ENCODE measurements around the gene ARID4B. TPM values are rescaled to one million over a fixed set of nuclear protein-coding genes. Genes with fewer than 3 reads are reported as not detected.

Gene ARID4B
- polyA plus RNA-seq, 1 donor from 2014 or later: 49.3 TPM

DNA sequence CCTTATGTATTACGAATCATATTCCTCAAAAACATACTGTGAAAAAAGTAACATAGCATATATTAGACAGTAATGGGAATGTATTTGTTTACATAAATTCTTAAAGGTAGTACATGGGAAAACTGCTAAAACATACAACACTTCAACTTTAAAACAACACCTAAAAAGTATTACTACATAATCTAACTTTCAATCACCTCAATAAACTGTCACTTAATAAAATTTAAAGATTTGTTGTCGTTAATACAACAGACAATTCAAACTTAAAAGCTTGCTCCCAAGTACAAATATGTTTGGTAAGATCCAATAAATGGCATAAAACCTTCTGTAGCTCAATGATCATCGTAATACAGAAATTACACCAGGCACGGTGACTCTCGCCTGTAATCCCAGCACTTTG lies 3.7 kb downstream of the ARID4B start:
- no peak overlapping the region for H2AFZ ChIP-seq (ENCODE audit: low read depth, low read length)
- H3K4me2 ChIP-seq (ENCODE audit: low read length): no peak overlapping the region
- no peak overlapping the region for H3K9ac ChIP-seq (ENCODE audit: low read length)
- H3F3A ChIP-seq (ENCODE audit: insufficient read depth, low read length, poor library complexity, severe bottlenecking): no peaks in the 10 kb centered on the region
- no peak overlapping the region for H3K27ac ChIP-seq (ENCODE audit: low read length)
- H3K9me2 ChIP-seq (ENCODE audit: insufficient read depth, low read length): no peaks in the 10 kb centered on the region
- no peaks in the 10 kb centered on the region for H3K27me3 ChIP-seq (ENCODE audit: insufficient read depth, low read depth, low read length)
- TF ChIP-seq EP300 (conservative IDR thresholded peaks at IDR 0.05; ENCODE audit: poor library complexity, severe bottlenecking): no peak
- TF ChIP-seq RAD21 (conservative IDR thresholded peaks at IDR 0.05): no peak
- TF ChIP-seq SMC3 (conservative IDR thresholded peaks at IDR 0.05; ENCODE audit: poor library complexity): no peak
- TF ChIP-seq TAF1 (IDR thresholded peaks at IDR 0.05; ENCODE audit: low read depth): no peak
- no peak for TF ChIP-seq POLR2AphosphoS5 (IDR thresholded peaks at IDR 0.05)
- TF ChIP-seq, protein P1, sequence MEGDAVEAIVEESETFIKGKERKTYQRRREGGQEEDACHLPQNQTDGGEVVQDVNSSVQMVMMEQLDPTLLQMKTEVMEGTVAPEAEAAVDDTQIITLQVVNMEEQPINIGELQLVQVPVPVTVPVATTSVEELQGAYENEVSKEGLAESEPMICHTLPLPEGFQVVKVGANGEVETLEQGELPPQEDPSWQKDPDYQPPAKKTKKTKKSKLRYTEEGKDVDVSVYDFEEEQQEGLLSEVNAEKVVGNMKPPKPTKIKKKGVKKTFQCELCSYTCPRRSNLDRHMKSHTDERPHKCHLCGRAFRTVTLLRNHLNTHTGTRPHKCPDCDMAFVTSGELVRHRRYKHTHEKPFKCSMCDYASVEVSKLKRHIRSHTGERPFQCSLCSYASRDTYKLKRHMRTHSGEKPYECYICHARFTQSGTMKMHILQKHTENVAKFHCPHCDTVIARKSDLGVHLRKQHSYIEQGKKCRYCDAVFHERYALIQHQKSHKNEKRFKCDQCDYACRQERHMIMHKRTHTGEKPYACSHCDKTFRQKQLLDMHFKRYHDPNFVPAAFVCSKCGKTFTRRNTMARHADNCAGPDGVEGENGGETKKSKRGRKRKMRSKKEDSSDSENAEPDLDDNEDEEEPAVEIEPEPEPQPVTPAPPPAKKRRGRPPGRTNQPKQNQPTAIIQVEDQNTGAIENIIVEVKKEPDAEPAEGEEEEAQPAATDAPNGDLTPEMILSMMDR (IDR thresholded peaks at IDR 0.05; ENCODE audit: poor library complexity, severe bottlenecking): no peak
- no peak for TF ChIP-seq EZH2 (IDR thresholded peaks at IDR 0.05; ENCODE audit: borderline replicate concordance, insufficient read depth, low read length, poor library complexity, severe bottlenecking)
- TF ChIP-seq MXI1 (conservative IDR thresholded peaks at IDR 0.05; ENCODE audit: poor library complexity, severe bottlenecking): no peak
- TF ChIP-seq, protein P2, sequence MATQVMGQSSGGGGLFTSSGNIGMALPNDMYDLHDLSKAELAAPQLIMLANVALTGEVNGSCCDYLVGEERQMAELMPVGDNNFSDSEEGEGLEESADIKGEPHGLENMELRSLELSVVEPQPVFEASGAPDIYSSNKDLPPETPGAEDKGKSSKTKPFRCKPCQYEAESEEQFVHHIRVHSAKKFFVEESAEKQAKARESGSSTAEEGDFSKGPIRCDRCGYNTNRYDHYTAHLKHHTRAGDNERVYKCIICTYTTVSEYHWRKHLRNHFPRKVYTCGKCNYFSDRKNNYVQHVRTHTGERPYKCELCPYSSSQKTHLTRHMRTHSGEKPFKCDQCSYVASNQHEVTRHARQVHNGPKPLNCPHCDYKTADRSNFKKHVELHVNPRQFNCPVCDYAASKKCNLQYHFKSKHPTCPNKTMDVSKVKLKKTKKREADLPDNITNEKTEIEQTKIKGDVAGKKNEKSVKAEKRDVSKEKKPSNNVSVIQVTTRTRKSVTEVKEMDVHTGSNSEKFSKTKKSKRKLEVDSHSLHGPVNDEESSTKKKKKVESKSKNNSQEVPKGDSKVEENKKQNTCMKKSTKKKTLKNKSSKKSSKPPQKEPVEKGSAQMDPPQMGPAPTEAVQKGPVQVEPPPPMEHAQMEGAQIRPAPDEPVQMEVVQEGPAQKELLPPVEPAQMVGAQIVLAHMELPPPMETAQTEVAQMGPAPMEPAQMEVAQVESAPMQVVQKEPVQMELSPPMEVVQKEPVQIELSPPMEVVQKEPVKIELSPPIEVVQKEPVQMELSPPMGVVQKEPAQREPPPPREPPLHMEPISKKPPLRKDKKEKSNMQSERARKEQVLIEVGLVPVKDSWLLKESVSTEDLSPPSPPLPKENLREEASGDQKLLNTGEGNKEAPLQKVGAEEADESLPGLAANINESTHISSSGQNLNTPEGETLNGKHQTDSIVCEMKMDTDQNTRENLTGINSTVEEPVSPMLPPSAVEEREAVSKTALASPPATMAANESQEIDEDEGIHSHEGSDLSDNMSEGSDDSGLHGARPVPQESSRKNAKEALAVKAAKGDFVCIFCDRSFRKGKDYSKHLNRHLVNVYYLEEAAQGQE (IDR thresholded peaks at IDR 0.05; ENCODE audit: borderline replicate concordance): no peak
- H3K36me3 ChIP-seq (ENCODE audit: insufficient read depth, low read length): no peaks in the 10 kb centered on the region
- peaks cover 21% of the 10 kb centered on the region for H4K20me1 ChIP-seq (ENCODE audit: insufficient read depth)
- H3K9me3 ChIP-seq (ENCODE audit: low read length): no peaks in the 10 kb centered on the region
- peaks cover 81% of the 10 kb centered on the region for H3K79me2 ChIP-seq (replicated peaks; ENCODE audit: insufficient read depth, low read length)
- H3K4me3 ChIP-seq (ENCODE audit: low read length): peak overlapping the region; percentile 75

DNA sequence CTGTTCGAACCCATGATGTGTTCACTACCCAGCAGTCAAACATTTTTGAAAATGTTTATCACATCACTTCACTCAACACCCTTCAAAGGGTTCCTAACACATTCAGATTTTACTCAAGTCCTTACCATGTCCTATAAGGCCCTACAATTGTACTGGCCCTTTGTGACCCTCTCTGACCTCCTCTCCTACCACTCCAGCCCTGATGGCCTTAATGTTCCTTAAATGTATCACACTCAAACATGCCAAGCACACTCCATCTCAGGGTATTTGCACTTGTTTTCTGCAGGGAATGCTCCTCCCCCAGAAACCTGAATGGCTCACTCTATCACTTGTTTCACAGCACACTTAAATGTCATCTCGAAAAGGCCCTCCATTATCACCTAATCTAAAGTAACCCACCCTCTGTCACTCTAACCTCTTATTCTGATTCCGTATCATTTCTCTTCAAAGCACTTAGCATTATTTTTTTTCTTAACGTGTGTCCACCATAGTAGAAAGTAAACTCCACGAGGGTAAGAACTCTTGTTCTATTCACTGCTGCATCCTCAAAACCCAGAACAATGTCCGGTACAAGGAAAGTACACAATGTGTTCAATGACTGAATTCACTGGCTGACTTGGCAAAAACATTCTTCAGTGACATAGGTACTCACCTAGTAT lies 7.3 kb downstream of the ARID4B start:
- no peak overlapping the region for H3K4me3 ChIP-seq (ENCODE audit: low read length)
- TF ChIP-seq TAF1 (IDR thresholded peaks at IDR 0.05; ENCODE audit: low read depth): no peak
- TF ChIP-seq MXI1 (conservative IDR thresholded peaks at IDR 0.05; ENCODE audit: poor library complexity, severe bottlenecking): no peak
- no peak for TF ChIP-seq POLR2AphosphoS5 (IDR thresholded peaks at IDR 0.05)
- no peak for TF ChIP-seq RAD21 (conservative IDR thresholded peaks at IDR 0.05)
- TF ChIP-seq, protein P1 (IDR thresholded peaks at IDR 0.05; ENCODE audit: poor library complexity, severe bottlenecking): no peak
- TF ChIP-seq, protein P2 (IDR thresholded peaks at IDR 0.05; ENCODE audit: borderline replicate concordance): no peak
- TF ChIP-seq SMC3 (conservative IDR thresholded peaks at IDR 0.05; ENCODE audit: poor library complexity): no peak
- no peaks in the 10 kb centered on the region for H3F3A ChIP-seq (ENCODE audit: insufficient read depth, low read length, poor library complexity, severe bottlenecking)
- no peak overlapping the region for H3K9ac ChIP-seq (ENCODE audit: low read length)
- no peak overlapping the region for H3K4me2 ChIP-seq (ENCODE audit: low read length)
- H3K9me3 ChIP-seq (ENCODE audit: low read length): no peaks in the 10 kb centered on the region
- peaks cover 37% of the 10 kb centered on the region for H4K20me1 ChIP-seq (ENCODE audit: insufficient read depth)
- H2AFZ ChIP-seq (ENCODE audit: low read depth, low read length): no peak overlapping the region
- peaks cover 94% of the 10 kb centered on the region for H3K79me2 ChIP-seq (replicated peaks; ENCODE audit: insufficient read depth, low read length)
- no peaks in the 10 kb centered on the region for H3K36me3 ChIP-seq (ENCODE audit: insufficient read depth, low read length)
- no peaks in the 10 kb centered on the region for H3K27me3 ChIP-seq (ENCODE audit: insufficient read depth, low read depth, low read length)
- no peaks in the 10 kb centered on the region for H3K9me2 ChIP-seq (ENCODE audit: insufficient read depth, low read length)
- H3K27ac ChIP-seq (ENCODE audit: low read length): no peak overlapping the region

Measured in neural cell (in vitro differentiated cells).